Osteoblast (primary cell): ENCODE measurements around the gene CCSER1. TPM values are rescaled to one million over a fixed set of nuclear protein-coding genes. Genes with fewer than 3 reads are reported as not detected.

Source experiments
- DNase-seq: peaks from one replicate; pipeline ENCODE4 v3.0.0; 2011; ENCODE audit warnings: low spot score, mixed read lengths; ENCODE audit not compliant: insufficient read length; ENCODE audit errors: missing footprints
- H2AFZ ChIP-seq: 2 replicates; pipeline ENCODE4 v1.6.0; 2011; ENCODE audit warnings: mild to moderate bottlenecking, low read length
- H3K27ac ChIP-seq: 2 replicates; pipeline ENCODE4 v1.5.1; 2011; ENCODE audit warnings: mild to moderate bottlenecking, low read depth, low read length, moderate library complexity
- H3K27me3 ChIP-seq: 2 replicates; pipeline ENCODE4 v1.6.0; 2012; ENCODE audit warnings: mild to moderate bottlenecking, control low read depth, inconsistent platforms, low read length, moderate library complexity; ENCODE audit not compliant: insufficient read depth
- H3K36me3 ChIP-seq: 2 replicates; pipeline ENCODE4 v1.5.1; 2011; ENCODE audit warnings: mild to moderate bottlenecking, low read length, control low read depth, moderate library complexity; ENCODE audit not compliant: insufficient read depth
- H3K4me1 ChIP-seq: 2 replicates; pipeline ENCODE4 v1.5.1; 2011; ENCODE audit warnings: mild to moderate bottlenecking, low read length, control low read depth, moderate library complexity; ENCODE audit not compliant: insufficient read depth
- H3K4me2 ChIP-seq: 2 replicates; pipeline ENCODE4 v1.6.0; 2011; ENCODE audit warnings: mild to moderate bottlenecking, low read length; ENCODE audit not compliant: insufficient read depth
- H3K4me3 ChIP-seq: fragments of 200-600 bp; sonication (generic); 3 replicates; pipeline ENCODE4 v1.5.1; 2012; ENCODE audit warnings: mild to moderate bottlenecking, low read length, inconsistent platforms; ENCODE audit not compliant: insufficient read depth
- H3K79me2 ChIP-seq: 2 replicates; pipeline ENCODE4 v1.6.0; 2012; ENCODE audit warnings: mild to moderate bottlenecking, low read length, control low read depth, inconsistent platforms; ENCODE audit not compliant: insufficient read depth
- H3K9me3 ChIP-seq: 2 replicates; pipeline ENCODE4 v1.5.1; 2011; ENCODE audit warnings: low read depth, low read length, control low read depth
- H4K20me1 ChIP-seq: 2 replicates; pipeline ENCODE4 v1.6.0; 2012; ENCODE audit warnings: mild to moderate bottlenecking, low read length, control low read depth; ENCODE audit not compliant: insufficient read depth
- CTCF ChIP-seq: IDR thresholded peaks from 2 replicates; pipeline ENCODE4 v1.5.1; 2011; ENCODE audit warnings: mild to moderate bottlenecking, low read depth, low read length, moderate library complexity; ENCODE audit errors: extremely low read depth
- total RNA-seq: library from RNA; depleted of rRNA; stranded (reverse); fragments of >200 nt; gene quantifications from 2 replicates; pipeline ENCODE4 v1.2.3, GENCODE V29; 2012

The CCSER1 gene
- total RNA-seq, 1 donor: under 0.01 TPM

- no peaks in the 10 kb centered on the region for H3K79me2 ChIP-seq
- H3K36me3 ChIP-seq: no peaks in the 10 kb centered on the region
Measured at GRCh38 chr4:90209922-90210321, 82.7 kb downstream of the CCSER1 start.

GRCh38 chr4:90211174-90211573, 84.0 kb downstream of the CCSER1 start:
- no peaks in the 10 kb centered on the region for H3K36me3 ChIP-seq
- H3K4me2 ChIP-seq: no peak overlapping the region
- H2AFZ ChIP-seq: no peak overlapping the region
- no peaks in the 10 kb centered on the region for H3K27me3 ChIP-seq
- H4K20me1 ChIP-seq: no peaks in the 10 kb centered on the region
- TF ChIP-seq CTCF: no peak
- no peaks in the 10 kb centered on the region for H3K4me1 ChIP-seq
- H3K27ac ChIP-seq: no peak overlapping the region
- H3K9me3 ChIP-seq: no peaks in the 10 kb centered on the region
- no peak for DNase-seq
- no peaks in the 10 kb centered on the region for H3K79me2 ChIP-seq
- H3K4me3 ChIP-seq: no peak overlapping the region

More at GRCh38 chr4:90209922-90210321, 82.7 kb downstream of the CCSER1 start:
- Histone ChIP-seq H3K4me2 (no peak overlapping the region), H3K4me3 (no peak overlapping the region), H2AFZ (no peak overlapping the region), H3K27me3 (no peaks in the 10 kb centered on the region), H3K9me3 (no peaks in the 10 kb centered on the region), H3K4me1 (no peaks in the 10 kb centered on the region), H3K27ac (no peak overlapping the region), H4K20me1 (no peaks in the 10 kb centered on the region)
- no peak for TF ChIP-seq CTCF
- no peak for DNase-seq

GRCh38 chr4:90215286-90215685, 88.1 kb downstream of the CCSER1 start:
- Histone ChIP-seq H3K4me1 (no peaks in the 10 kb centered on the region), H3K27ac (no peak overlapping the region), H3K9me3 (no peaks in the 10 kb centered on the region), H4K20me1 (no peaks in the 10 kb centered on the region), H2AFZ (no peak overlapping the region), H3K27me3 (no peaks in the 10 kb centered on the region), H3K4me2 (no peak overlapping the region), H3K36me3 (no peaks in the 10 kb centered on the region), H3K79me2 (no peaks in the 10 kb centered on the region), H3K4me3 (no peak overlapping the region)
- no peak for DNase-seq
- TF ChIP-seq CTCF: no peak

GRCh38 chr4:90219822-90220221, 92.6 kb downstream of the CCSER1 start:
- DNase-seq: no peak
- Histone ChIP-seq H3K4me3 (no peak overlapping the region), H3K4me1 (no peaks in the 10 kb centered on the region), H4K20me1 (no peaks in the 10 kb centered on the region), H3K36me3 (no peaks in the 10 kb centered on the region), H3K9me3 (no peaks in the 10 kb centered on the region), H2AFZ (no peak overlapping the region), H3K79me2 (no peaks in the 10 kb centered on the region), H3K27me3 (no peaks in the 10 kb centered on the region), H3K27ac (no peak overlapping the region), H3K4me2 (no peak overlapping the region)
- TF ChIP-seq CTCF: no peak
